Subcutaneous abdominal adipose tissue (tissue), 5 donors: ENCODE results near the gene FSCN2.

ENCODE experiments used
- H3K27ac ChIP-seq: one replicate; pipeline ENCODE4 v1.7.0; 2013; ENCODE audit warnings: low read depth, mild to moderate bottlenecking, inconsistent platforms, low read length, moderate library complexity
- H3K27me3 ChIP-seq, 5 donors: one replicate each; pipeline ENCODE4 v1.7.0; 2013; ENCODE audit warnings: low read length in 5 of 5, inconsistent platforms in 1 of 5; ENCODE audit not compliant: control insufficient read depth in 5 of 5, insufficient read depth in 4 of 5
- H3K36me3 ChIP-seq, 5 donors: one replicate each; pipeline ENCODE4 v1.7.0; 2013; ENCODE audit warnings: low read length in 5 of 5; ENCODE audit not compliant: control insufficient read depth in 5 of 5, insufficient read depth in 5 of 5
- H3K4me1 ChIP-seq, 5 donors: one replicate each; pipeline ENCODE4 v1.7.0; 2013; ENCODE audit warnings: low read length in 5 of 5, mild to moderate bottlenecking in 3 of 5, moderate library complexity in 1 of 5; ENCODE audit not compliant: control insufficient read depth in 5 of 5, insufficient read depth in 5 of 5
- H3K4me3 ChIP-seq, 5 donors: one replicate each; pipeline ENCODE4 v1.7.0; 2013; ENCODE audit warnings: low read length in 5 of 5, low read depth in 1 of 5
- H3K9ac ChIP-seq, 5 donors: one replicate each; pipeline ENCODE4 v1.7.0; 2013; ENCODE audit warnings: low read length in 5 of 5, mild to moderate bottlenecking in 4 of 5, moderate library complexity in 3 of 5
- H3K9me3 ChIP-seq, 5 donors: one replicate each; pipeline ENCODE4 v1.7.0; 2013; ENCODE audit warnings: low read length in 5 of 5; ENCODE audit not compliant: control insufficient read depth in 5 of 5
- donor health status: healthy.
- donor health status: healthy.
- donor health status: healthy.
- donor health status: healthy.
- donor health status: healthy.

Gene FSCN2

DNA sequence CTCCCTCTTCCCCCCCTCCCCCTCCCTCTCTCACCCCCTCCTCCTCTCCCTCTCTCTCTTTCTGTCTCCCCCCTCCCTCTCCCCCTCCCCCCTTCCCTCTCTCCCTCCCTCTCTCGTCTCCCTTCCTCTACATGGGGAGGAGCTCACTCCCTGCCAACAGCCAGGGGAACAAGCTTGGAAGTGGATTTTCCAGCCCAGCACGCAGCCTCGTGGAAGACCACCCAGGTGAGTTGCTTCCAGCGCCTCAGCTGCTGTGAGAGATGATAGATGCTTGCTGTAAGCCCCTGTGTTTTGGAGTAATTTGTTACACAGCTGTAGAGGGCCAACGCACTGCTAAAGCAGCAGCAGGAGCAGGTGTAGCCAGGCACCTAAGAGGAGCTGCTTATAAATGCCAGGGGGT, 36.4 kb upstream of the FSCN2 start:
- Histone ChIP-seq H3K36me3 (no peaks in the 10 kb centered on the region), H3K27ac (no peak overlapping the region), H3K4me3 (no peak overlapping the region), H3K9ac (no peak overlapping the region), H3K4me1 (peaks cover 0 to 20% (median 14%) of the 10 kb centered on the region in 5 donors), H3K27me3 (peaks cover 6 to 22% (median 15%) of the 10 kb centered on the region in 5 donors), H3K9me3 (no peaks in the 10 kb centered on the region)

DNA sequence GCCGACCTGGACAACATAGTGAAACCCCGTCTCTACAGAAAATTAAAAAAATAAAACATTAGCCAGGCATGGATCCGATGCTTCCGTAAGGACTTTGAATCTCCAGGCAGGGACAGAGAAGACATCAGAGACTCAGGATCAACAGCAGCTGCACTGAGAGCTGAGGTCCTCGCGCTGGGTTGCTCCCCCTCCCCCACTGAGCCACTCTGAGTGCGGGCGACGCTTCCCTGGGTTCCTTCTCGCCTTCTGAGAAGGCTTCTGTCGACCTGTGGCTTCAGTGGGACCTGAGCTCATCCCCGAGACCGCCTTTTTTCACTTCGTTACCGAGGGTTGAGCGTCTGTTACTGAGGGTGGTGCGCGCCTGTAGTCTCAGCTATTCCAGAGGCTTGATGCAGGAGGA, 36.0 kb upstream of the FSCN2 start:
- no peak overlapping the region for H3K9ac ChIP-seq
- H3K27me3 ChIP-seq = peaks cover 6 to 22% (median 15%) of the 10 kb centered on the region in 5 donors
- no peaks in the 10 kb centered on the region for H3K9me3 ChIP-seq
- no peak overlapping the region for H3K4me3 ChIP-seq
- H3K4me1 ChIP-seq = peaks cover 0 to 20% (median 14%) of the 10 kb centered on the region in 5 donors
- no peak overlapping the region for H3K27ac ChIP-seq
- no peaks in the 10 kb centered on the region for H3K36me3 ChIP-seq

GRCh38 chr17:81492706-81493105, 35.5 kb upstream of the FSCN2 start:
- H3K27ac ChIP-seq = no peak overlapping the region
- H3K4me3 ChIP-seq = no peak overlapping the region

DNA sequence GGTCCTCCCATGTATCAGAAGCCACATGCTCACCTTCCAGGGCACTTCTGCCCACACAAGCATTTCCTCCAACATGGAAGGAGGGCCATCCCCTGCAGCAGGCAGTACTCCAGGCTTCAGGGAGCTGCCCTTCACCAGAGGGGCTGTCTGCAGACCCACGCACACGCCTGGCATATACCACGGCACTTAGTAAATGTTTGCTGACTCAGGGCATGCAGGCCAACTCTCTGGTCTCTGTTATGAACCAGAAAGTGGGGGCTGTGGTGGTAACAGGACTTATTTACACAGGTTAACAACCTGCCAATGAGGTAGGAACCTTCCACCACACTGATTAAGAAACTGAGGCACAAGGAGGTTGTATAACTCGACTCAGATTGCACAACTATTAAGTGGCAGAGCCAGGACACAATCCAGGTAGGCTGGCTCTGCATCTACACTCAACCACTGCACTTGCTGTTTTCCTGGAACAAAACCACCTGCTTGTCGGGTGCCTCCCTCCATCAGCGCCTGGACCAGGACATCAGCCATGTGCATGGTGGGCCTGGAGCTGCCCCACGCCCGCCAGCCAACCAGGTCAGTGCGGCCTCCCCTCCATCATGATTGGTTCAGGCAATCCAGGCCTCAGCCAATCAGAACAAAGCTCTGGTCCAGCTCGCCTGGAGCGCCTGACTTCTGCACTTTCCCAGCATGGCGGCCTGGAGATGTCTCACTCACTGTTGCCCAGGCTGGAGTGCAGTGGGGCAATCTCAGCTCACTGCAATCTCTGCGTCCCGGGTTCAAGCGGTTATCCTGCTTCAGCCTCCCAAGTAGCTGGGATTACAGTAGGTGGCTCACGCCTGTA, 34.8 kb upstream of the FSCN2 start:
- Histone ChIP-seq H3K4me1 (peaks cover 0 to 13% (median 4%) of the 10 kb centered on the region in 5 donors), H3K9ac (no peak overlapping the region), H3K27me3 (peaks cover 6 to 22% (median 15%) of the 10 kb centered on the region in 5 donors), H3K9me3 (no peaks in the 10 kb centered on the region), H3K27ac (no peak overlapping the region), H3K4me3 (no peak overlapping the region), H3K36me3 (no peaks in the 10 kb centered on the region)

More at GRCh38 chr17:81492706-81493105, 35.5 kb upstream of the FSCN2 start:
- Histone ChIP-seq H3K27me3 (peaks cover 6 to 22% (median 15%) of the 10 kb centered on the region in 5 donors), H3K4me1 (peaks cover 0 to 15% (median 9%) of the 10 kb centered on the region in 5 donors), H3K9me3 (no peaks in the 10 kb centered on the region), H3K36me3 (no peaks in the 10 kb centered on the region), H3K9ac (no peak overlapping the region)

DNA sequence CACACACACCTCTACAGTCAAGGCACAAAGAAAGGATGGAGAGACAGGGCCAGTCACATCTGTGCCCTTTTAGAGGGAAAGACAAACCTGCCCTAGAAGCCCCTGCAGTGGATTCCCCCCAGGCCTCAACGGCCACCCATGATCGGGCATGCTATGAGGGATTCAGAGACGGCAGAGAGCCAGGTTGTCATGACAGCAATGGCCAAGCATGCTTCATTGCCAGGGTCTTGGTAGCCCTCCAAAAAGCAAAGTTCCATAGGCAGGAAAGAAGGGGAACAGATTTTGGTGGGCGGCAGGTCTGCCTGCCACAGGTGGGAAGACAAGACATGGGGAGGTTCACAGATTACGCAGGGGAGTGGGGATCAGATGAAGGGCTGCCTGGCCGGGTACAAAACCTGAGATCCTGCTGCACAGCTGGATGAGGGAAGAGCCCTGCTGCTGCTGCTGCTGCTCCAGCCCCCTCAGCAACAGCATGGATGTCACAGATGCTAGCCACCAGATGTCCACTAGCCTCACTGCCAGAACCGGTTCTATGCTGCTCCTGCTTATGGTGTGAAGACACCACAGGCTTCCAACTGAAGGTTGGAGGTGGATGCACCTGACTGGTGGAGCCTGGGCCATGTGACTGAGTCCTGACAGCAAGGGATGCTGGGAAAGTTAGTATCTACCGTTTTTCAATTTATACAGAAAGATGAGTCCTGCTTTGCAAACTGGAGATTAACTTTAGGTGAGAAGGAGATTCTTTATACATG, 33.4 kb upstream of the FSCN2 start:
- Histone ChIP-seq H3K9me3 (no peaks in the 10 kb centered on the region), H3K4me1 (peaks cover 0 to 11% (median 2%) of the 10 kb centered on the region in 5 donors), H3K27me3 (peaks cover 10 to 27% (median 17%) of the 10 kb centered on the region in 5 donors), H3K27ac (no peak overlapping the region), H3K36me3 (no peaks in the 10 kb centered on the region), H3K4me3 (no peak overlapping the region), H3K9ac (no peak overlapping the region)

DNA sequence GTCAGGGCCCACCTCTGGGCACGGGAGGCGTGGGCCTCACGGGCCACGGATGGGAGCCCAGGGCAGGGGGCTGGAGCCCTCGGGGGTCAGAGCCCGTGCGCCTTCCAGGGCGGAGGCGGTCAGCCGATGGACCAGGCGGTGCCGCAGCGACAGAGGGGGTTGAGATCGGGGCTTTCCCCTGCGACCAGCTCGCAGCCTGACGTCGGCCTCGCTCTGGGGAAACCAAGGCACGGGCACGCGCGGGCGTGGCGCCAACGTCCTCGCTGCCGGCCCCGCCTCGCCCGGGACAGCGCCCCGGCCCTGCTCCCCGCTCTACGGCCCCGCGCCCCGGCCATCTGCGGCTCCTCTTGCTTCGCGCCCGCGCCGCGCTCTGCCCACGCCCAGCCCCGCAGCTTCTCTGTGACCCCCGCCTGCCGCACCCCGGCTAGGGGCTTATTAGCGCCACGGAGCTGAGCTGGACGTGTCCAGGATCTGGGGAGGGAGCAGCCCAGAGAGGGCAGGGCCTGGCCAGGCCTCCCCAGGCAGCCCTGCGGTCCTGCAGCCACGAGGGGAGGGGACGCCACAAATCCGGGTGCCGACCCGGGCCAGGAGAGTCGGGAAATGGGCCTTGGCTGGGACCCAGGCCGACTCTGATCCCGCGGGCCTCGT, 29.1 kb upstream of the FSCN2 start:
- H3K4me1 ChIP-seq = peaks cover 0 to 13% (median 2%) of the 10 kb centered on the region in 5 donors
- H3K9me3 ChIP-seq = no peaks in the 10 kb centered on the region
- H3K27ac ChIP-seq = no peak overlapping the region
- H3K27me3 ChIP-seq = peaks cover 2 to 19% (median 3%) of the 10 kb centered on the region in 5 donors
- no peak overlapping the region for H3K9ac ChIP-seq
- no peaks in the 10 kb centered on the region for H3K36me3 ChIP-seq
- H3K4me3 ChIP-seq = no peak overlapping the region

DNA sequence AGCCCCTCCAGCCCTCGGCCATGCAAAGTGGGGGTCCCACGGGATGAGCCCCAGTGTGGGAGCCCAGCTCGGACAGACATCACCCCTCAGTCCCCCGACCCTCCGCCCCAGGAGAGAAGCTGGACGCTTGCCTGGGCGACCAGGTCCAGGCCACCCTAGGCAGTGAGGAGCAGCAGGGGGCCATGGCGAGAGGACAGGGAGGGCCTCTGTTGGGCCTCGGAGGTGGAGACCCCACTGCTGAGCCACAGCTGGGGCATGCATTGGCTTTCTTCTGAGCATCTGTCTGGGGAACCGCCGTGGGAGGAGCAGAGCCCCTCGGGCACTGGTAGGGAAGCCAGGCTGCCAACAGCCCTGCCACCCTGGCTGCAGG, 28.6 kb upstream of the FSCN2 start:
- H3K27ac ChIP-seq = no peak overlapping the region
- peaks cover 0 to 13% (median 2%) of the 10 kb centered on the region in 5 donors for H3K4me1 ChIP-seq
- H3K9ac ChIP-seq = no peak overlapping the region
- H3K4me3 ChIP-seq = no peak overlapping the region
- no peaks in the 10 kb centered on the region for H3K36me3 ChIP-seq
- no peaks in the 10 kb centered on the region for H3K9me3 ChIP-seq
- peaks cover under 1 to 15% (median 3%) of the 10 kb centered on the region in 5 donors for H3K27me3 ChIP-seq

DNA sequence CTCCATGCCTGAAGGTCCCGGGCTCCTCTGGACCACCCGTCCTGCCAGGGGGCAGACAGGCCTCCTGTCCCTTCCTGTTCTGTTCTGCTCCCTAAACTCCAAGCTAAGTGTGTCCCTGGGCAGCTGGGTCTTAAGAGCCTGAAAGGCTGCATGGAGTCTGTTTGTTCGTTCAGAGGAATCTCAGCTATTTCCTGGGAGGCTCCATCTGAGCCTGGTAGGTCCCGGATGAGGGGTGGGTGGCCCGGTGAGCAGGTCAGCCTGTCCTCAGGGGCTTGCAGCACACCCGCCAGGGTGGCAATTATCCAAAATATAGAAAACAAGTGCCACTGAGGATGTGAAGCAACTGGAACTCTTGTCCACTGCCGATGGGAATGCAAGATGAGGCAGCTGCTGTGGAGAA, 28.1 kb upstream of the FSCN2 start:
- H3K27ac ChIP-seq = no peak overlapping the region
- H3K9ac ChIP-seq = no peak overlapping the region
- H3K36me3 ChIP-seq = no peaks in the 10 kb centered on the region
- H3K9me3 ChIP-seq = no peaks in the 10 kb centered on the region
- H3K4me3 ChIP-seq = no peak overlapping the region
- peaks cover 0 to 12% (median 2%) of the 10 kb centered on the region in 5 donors for H3K27me3 ChIP-seq
- H3K4me1 ChIP-seq = peaks cover 0 to 13% (median 2%) of the 10 kb centered on the region in 5 donors

GRCh38 chr17:81502471-81503017, 25.6 kb upstream of the FSCN2 start:
- Histone ChIP-seq H3K4me1 (peaks cover 0 to 13% (median 2%) of the 10 kb centered on the region in 5 donors), H3K27ac (no peak overlapping the region), H3K9me3 (no peaks in the 10 kb centered on the region), H3K9ac (no peak overlapping the region), H3K27me3 (peaks cover 0 to 11% (median 2%) of the 10 kb centered on the region in 5 donors), H3K4me3 (no peak overlapping the region), H3K36me3 (no peaks in the 10 kb centered on the region)
